ENCODE results near the gene SPEF2. TPM values are rescaled to one million over a fixed set of nuclear protein-coding genes. Genes with fewer than 3 reads are reported as not detected.

The SPEF2 gene
- total and polyA plus RNA-seq, 12 donors, result 3.3 to 19.7 (median 7.9) TPM

DNA sequence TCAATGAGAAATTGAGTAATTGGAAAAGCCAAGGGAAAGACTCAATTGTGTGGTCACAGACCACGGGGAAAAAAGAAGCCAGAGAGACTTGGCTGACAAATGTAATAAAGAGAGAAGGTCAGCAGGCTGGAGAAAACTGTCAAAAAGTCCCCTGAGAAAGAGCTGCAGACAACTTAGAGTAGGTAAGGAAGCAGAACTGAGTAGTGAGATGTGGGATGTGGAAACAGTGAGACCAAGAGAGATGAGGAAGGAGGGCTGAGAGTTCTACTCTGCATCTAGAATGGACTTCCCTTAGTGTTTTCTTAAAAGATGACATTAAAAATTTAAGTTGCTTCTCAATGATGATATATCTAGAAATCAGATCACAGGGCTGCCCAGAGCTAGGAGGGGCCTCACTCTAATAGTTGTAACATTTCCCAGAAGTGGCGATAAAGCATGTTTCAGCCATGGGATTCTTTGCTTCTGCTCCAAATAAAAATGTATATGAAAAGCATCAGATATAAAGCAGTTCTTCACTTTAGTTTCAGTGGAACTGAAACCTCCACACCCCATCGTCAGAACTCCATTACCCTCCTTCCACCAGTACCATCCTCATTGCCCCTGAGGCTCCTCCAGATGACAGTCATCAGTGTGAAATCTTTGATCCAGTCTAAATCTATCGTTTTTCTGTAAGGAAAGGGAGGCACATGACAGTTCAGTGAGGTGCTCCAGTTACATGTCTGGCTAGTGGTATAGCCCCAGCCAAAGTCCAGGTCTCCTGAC, 80.6 kb downstream of the SPEF2 start:
- no peaks in the 10 kb centered on the region for H3K9me3 ChIP-seq (replicated peaks in 1 of 3)
- 78 to 87% (median 81%) methylated on average over 4 of the region's 4 CpGs for WGBS, 4 donors
- H3K4me1 ChIP-seq (replicated peaks in 1 of 2), result no peaks in the 10 kb centered on the region
- H3K27ac ChIP-seq, result no peak overlapping the region
- TF ChIP-seq POLR2A (IDR thresholded peaks at IDR 0.05) (no peak), CTCF (IDR thresholded peaks at IDR 0.05) (no peak)
- no peak for DNase-seq
- intact Hi-C loops (cut with DNase I), result no loop called here
- H3K27me3 ChIP-seq, result no peaks in the 10 kb centered on the region
- H3K4me3 ChIP-seq, result no peak overlapping the region
- no peaks in the 10 kb centered on the region for H3K36me3 ChIP-seq (replicated peaks in 1 of 2)

- no peaks in the 10 kb centered on the region for H3K27me3 ChIP-seq
- no peak overlapping the region for H3K4me3 ChIP-seq
- H3K4me1 ChIP-seq (replicated peaks in 1 of 2), result no peaks in the 10 kb centered on the region
- intact Hi-C loops (cut with DNase I), result no loop called here
- no peak for DNase-seq
- 93 to 100% (median 96%) methylated on average over 1 of the region's 1 CpG for WGBS, 4 donors
- no peak overlapping the region for H3K27ac ChIP-seq
- TF ChIP-seq CTCF (IDR thresholded peaks at IDR 0.05), result no peak
- TF ChIP-seq POLR2A (IDR thresholded peaks at IDR 0.05), result no peak
- no peaks in the 10 kb centered on the region for H3K36me3 ChIP-seq (replicated peaks in 1 of 2)
- no peaks in the 10 kb centered on the region for H3K9me3 ChIP-seq (replicated peaks in 1 of 3)
Observed at GRCh38 chr5:35707659-35708058, 90.0 kb downstream of the SPEF2 start.

DNA sequence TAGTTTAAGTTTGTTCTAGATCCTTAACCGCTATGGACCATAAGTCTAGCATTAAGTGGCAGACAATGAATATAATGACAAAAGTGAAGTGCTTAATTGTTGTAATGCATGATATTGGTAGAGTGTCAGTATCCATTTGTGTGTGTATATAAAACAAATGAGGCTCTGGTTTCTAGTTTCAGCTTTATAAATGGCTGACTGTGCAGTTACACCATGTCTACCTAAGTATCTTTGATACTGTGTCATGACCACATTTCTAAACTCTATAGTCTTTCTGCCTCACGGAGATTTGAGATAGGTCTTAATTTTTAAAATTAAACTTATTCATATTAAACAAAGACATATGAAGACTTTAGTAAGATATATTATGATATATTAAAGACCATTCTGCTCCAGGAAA, 92.0 kb downstream of the SPEF2 start:
- Histone ChIP-seq H3K27ac (no peak overlapping the region), H3K4me3 (no peak overlapping the region), H3K4me1 (replicated peaks in 1 of 2) (no peaks in the 10 kb centered on the region), H3K9me3 (replicated peaks in 1 of 3) (no peaks in the 10 kb centered on the region), H3K27me3 (no peaks in the 10 kb centered on the region), H3K36me3 (replicated peaks in 1 of 2) (no peaks in the 10 kb centered on the region)
- intact Hi-C loops (cut with DNase I), result no loop called here
- no peak for TF ChIP-seq CTCF (IDR thresholded peaks at IDR 0.05)
- TF ChIP-seq POLR2A (IDR thresholded peaks at IDR 0.05), result no peak
- 97 to 100% (median 98%) methylated on average over 2 of the region's 2 CpGs for WGBS, 4 donors
- DNase-seq, result no peak

GRCh38 chr5:35717718-35718117, 100.1 kb downstream of the SPEF2 start:
- intact Hi-C loops (cut with DNase I), result no loop called here
- H3K4me1 ChIP-seq (replicated peaks in 1 of 2), result no peaks in the 10 kb centered on the region
- H3K27me3 ChIP-seq, result no peaks in the 10 kb centered on the region
- H3K4me3 ChIP-seq, result no peak overlapping the region
- whole genome bisulfite sequencing, 4 donors, result 73 to 85% (median 75%) methylated on average over 5 of the region's 5 CpGs
- no peak overlapping the region for H3K27ac ChIP-seq
- no peaks in the 10 kb centered on the region for H3K9me3 ChIP-seq (replicated peaks in 1 of 3)
- H3K36me3 ChIP-seq (replicated peaks in 1 of 2), result no peaks in the 10 kb centered on the region
- no peak for DNase-seq
- TF ChIP-seq POLR2A (IDR thresholded peaks at IDR 0.05) (no peak), CTCF (IDR thresholded peaks at IDR 0.05) (no peak)
